ENCODE data around the gene SLC1A3.

DNA sequence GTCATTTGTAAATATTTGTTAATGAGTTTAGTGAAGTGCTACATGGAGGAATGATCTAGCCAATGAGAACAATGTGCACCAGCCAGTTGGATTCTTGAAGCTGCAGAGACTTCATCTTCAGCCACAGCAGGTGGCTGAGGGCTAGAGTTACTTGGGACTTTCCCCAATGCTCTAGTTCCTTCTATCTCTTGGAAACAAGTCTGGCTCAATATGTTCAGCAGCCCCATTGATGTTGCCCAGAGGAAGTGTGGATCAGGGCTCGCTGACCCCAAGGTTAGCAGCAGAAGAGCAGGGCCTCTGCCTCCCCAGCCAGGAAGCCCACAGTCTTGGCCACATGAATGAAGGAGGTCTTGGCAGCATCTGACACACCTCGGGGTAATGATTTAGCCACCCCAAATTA lies 117.5 kb downstream of the SLC1A3 start:
- no peak for TF ChIP-seq CTCF (IDR thresholded peaks at IDR 0.05 in 2 of 3, conservative IDR thresholded peaks at IDR 0.05 in 1 of 3; ENCODE audit: control insufficient read depth in 2 of 3, extremely low read depth in 1 of 3, insufficient read depth in 1 of 3, low read depth in 3 of 3, low read length in 3 of 3)
- peak; percentile 79 for TF ChIP-seq POLR2A (IDR thresholded peaks at IDR 0.05; ENCODE audit: low read depth, low read length)
- TF ChIP-seq CHD4 (IDR thresholded peaks at IDR 0.05), result no peak
- no peak for TF ChIP-seq JUND (IDR thresholded peaks at IDR 0.05; ENCODE audit: low read depth, low read length)
- TF ChIP-seq MYC (IDR thresholded peaks at IDR 0.05; ENCODE audit: insufficient read depth, insufficient read length, insufficient replicate concordance, low read length, severe bottlenecking), result no peak
